OCI-LY7 (cell line): ENCODE measurements around the gene MFAP2. TPM values are rescaled to one million over a fixed set of nuclear protein-coding genes. Genes with fewer than 3 reads are reported as not detected.

Experiments
- BruUV-seq: library from RNA; stranded (reverse); fragments of 400-500 nt; replicated peaks from 2 replicates; lab custom pipeline; 2021; lab: Mats Ljungman, UMichigan
- CTCF ChIA-PET: fragments of 300-600 bp; sonication (Branson Sonifier 250); formaldehyde crosslinking; loops from one replicate; lab custom pipeline; 2022; ENCODE audit warnings: antibody characterized with exemption; ENCODE audit not compliant: unreplicated experiment; lab: Charles Lee
- POLR2A ChIA-PET: fragments of 300-600 bp; sonication (Branson Sonifier 250); formaldehyde crosslinking; loops from one replicate; lab custom pipeline; 2022; ENCODE audit warnings: antibody characterized with exemption; lab: Charles Lee
- DNase-seq: peaks from one replicate; pipeline ENCODE4 v3.0.0-alpha.2; 2015; ENCODE audit warnings: low spot score
- H2AFZ ChIP-seq: fragments of 200-600 bp; sonication (generic), shearing (Covaris generic); 2 replicates; pipeline ENCODE4 v1.6.1; 2014; ENCODE audit warnings: mild to moderate bottlenecking, antibody characterized with exemption, low read length, moderate library complexity
- H3K27ac ChIP-seq: fragments of 200-600 bp; sonication (generic); 2 replicates; pipeline ENCODE4 v1.5.1; 2014; ENCODE audit warnings: mixed run types, low read depth, mild to moderate bottlenecking, moderate library complexity, low read length, inconsistent platforms; ENCODE audit not compliant: poor library complexity, severe bottlenecking
- H3K36me3 ChIP-seq: fragments of 200-600 bp; sonication (generic); 2 replicates; pipeline ENCODE4 v1.6.1; 2014; ENCODE audit warnings: mild to moderate bottlenecking, antibody characterized with exemption, low read length, moderate library complexity, mixed read lengths; ENCODE audit not compliant: insufficient read depth
- H3K4me1 ChIP-seq: fragments of 200-600 bp; sonication (generic); 2 replicates; pipeline ENCODE4 v1.5.1; 2014; ENCODE audit warnings: mild to moderate bottlenecking, low read length; ENCODE audit not compliant: insufficient read depth, poor library complexity, severe bottlenecking
- H3K4me2 ChIP-seq: fragments of 200-600 bp; sonication (generic); 2 replicates; pipeline ENCODE4 v1.6.1; 2014; ENCODE audit warnings: mild to moderate bottlenecking, low read length
- H3K4me3 ChIP-seq: fragments of 200-600 bp; sonication (generic); 2 replicates; pipeline ENCODE4 v1.5.1; 2014; ENCODE audit warnings: mild to moderate bottlenecking, low read depth, low read length; ENCODE audit not compliant: poor library complexity, severe bottlenecking
- H3K79me2 ChIP-seq: fragments of 200-600 bp; sonication (generic); 2 replicates; pipeline ENCODE4 v1.6.1; 2016; ENCODE audit warnings: low read depth, mild to moderate bottlenecking, low read length, moderate library complexity, mixed read lengths; ENCODE audit not compliant: insufficient read depth
- H3K9me2 ChIP-seq: fragments of 200-600 bp; sonication (generic); 2 replicates; pipeline ENCODE4 v1.6.1; 2016; ENCODE audit warnings: mild to moderate bottlenecking, low read length, mixed read lengths; ENCODE audit not compliant: insufficient read depth
- H3K9me3 ChIP-seq: fragments of 200-600 bp; sonication (generic); 2 replicates; pipeline ENCODE4 v1.6.1; 2014; ENCODE audit warnings: mild to moderate bottlenecking, mixed run types, low read length, mixed read lengths
- H4K20me1 ChIP-seq: fragments of 200-600 bp; sonication (generic); 2 replicates; pipeline ENCODE4 v1.6.1; 2014; ENCODE audit warnings: mild to moderate bottlenecking, antibody characterized with exemption, low read length, moderate library complexity, mixed read lengths; ENCODE audit not compliant: insufficient read depth
- EZH2phosphoT487 ChIP-seq: fragments of 200-600 bp; sonication (generic); IDR thresholded peaks from 2 replicates; pipeline ENCODE4 v1.6.1; 2018; ENCODE audit warnings: low read depth, borderline replicate concordance, mild to moderate bottlenecking, mixed run types, antibody characterized with exemption, low read length, moderate library complexity, mixed read lengths
- intact Hi-C: fragments of 100-400 bp; cut with micrococcal nuclease; formaldehyde crosslinking; loops from one replicate; pipeline ENCODE4 v1.10.0; 2022; ENCODE audit not compliant: unreplicated experiment
- total RNA-seq, 2 experiments: library from RNA; depleted of rRNA in 1 of 2; stranded (reverse); fragments of >200 nt in 1 of 2; shearing (Covaris generic) in 1 of 2; gene quantifications; 2 replicates each; pipeline ENCODE4 v1.2.3, GENCODE V29; 2014 to 2022
- TF ChIP-seq, protein P1 (sequence below): fragments of 200-600 bp; sonication (generic); conservative IDR thresholded peaks from 2 replicates; pipeline ENCODE4 v1.5.1; 2014; ENCODE audit warnings: mild to moderate bottlenecking, antibody characterized with exemption, low read length, moderate library complexity, mixed read lengths

Gene MFAP2
- total RNA-seq, 2 experiments from 2014 or later = not detected

DNA sequence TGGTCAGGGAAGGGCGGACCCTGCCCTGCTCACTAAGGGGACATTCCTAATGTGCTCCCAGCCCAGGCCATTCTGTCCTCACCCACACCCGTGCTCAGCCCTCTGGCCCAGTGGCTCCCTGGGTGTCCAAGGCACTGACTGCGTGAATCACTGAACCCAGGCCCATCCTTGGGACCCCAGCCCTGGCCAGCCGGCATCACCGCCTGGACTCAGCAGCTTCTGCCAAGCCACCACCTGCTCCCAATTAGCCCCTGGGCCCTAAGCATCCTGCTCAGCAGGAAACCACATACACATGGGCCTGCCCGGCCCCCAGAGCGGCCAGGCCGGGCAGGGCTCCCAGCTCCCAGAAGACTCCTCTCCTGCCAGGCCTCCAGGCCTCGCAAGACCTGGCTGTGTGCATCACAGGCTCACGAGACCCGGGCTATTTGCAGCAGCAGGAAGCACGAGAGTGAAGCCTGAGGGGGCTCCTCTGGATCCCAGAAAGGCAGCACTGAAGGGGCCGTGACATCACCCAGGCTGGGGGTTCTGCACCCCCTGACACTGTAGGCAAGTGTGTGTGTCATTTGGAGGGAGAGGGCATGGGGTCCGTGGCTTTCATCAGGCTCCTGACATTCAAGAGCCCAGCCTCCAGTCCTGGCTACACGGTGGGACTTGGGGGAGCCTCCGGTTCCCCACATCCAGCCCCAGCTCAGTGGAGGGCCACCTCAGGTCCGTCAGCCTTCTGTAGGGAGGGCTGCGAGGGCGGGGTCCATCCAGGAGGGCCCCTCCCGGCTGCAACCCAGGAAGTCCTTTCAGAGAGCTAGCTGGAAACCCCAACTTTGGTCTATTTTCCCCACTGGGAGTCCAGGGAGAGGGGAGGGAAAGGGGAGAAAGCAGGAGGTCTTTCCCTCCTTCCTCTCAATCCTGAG, 1.6 kb downstream of the MFAP2 start:
- DNase-seq = no peak
- Histone ChIP-seq H3K4me3 (no peak overlapping the region), H2AFZ (no peak overlapping the region), H3K4me2 (no peak overlapping the region), H3K4me1 (no peaks in the 10 kb centered on the region), H3K36me3 (no peaks in the 10 kb centered on the region), H3K9me3 (no peaks in the 10 kb centered on the region), H3K79me2 (no peaks in the 10 kb centered on the region), H3K9me2 (no peaks in the 10 kb centered on the region), H4K20me1 (no peaks in the 10 kb centered on the region), H3K27ac (no peak overlapping the region)
- ChIA-PET CTCF (no interaction called here), POLR2A (interaction anchor here (0.5 kb wide), 1 partner anchor 248 kb away, joined by 5 read pairs; no protein-coding TSS in a partner anchor)
- intact Hi-C loops = no loop called here
- TF ChIP-seq, protein P1, sequence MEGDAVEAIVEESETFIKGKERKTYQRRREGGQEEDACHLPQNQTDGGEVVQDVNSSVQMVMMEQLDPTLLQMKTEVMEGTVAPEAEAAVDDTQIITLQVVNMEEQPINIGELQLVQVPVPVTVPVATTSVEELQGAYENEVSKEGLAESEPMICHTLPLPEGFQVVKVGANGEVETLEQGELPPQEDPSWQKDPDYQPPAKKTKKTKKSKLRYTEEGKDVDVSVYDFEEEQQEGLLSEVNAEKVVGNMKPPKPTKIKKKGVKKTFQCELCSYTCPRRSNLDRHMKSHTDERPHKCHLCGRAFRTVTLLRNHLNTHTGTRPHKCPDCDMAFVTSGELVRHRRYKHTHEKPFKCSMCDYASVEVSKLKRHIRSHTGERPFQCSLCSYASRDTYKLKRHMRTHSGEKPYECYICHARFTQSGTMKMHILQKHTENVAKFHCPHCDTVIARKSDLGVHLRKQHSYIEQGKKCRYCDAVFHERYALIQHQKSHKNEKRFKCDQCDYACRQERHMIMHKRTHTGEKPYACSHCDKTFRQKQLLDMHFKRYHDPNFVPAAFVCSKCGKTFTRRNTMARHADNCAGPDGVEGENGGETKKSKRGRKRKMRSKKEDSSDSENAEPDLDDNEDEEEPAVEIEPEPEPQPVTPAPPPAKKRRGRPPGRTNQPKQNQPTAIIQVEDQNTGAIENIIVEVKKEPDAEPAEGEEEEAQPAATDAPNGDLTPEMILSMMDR = no peak
- TF ChIP-seq EZH2phosphoT487 = no peak
- BruUV-seq = no TSS peak

DNA sequence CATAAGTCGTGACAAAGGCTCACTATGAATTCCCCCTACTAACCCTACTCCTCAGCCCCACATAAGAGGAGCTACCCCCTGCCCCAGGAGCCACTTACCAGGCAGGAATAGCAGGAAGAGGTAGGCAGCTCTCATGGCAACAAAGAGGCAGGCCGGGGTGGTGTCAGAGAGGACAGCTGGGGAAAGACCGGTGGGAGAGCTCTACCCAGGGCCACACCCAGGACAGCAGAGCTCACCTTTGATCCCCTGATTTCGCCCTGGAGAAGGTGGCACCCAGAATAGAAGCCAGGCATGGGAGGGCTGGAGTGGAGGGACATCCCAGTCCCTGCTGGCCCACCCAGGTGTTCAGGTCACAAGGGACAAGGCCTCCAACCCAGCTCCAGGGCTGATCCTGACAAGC, 2.3 kb downstream of the MFAP2 start:
- POLR2A ChIA-PET = interaction anchor here (0.5 kb wide), 1 partner anchor 15 kb away, joined by 4 read pairs; no protein-coding TSS in a partner anchor

More for the DNA sequence above, 2.3 kb downstream of the MFAP2 start:
- Histone ChIP-seq H3K4me3 (no peak overlapping the region), H3K79me2 (no peaks in the 10 kb centered on the region), H3K4me2 (no peak overlapping the region), H4K20me1 (no peaks in the 10 kb centered on the region), H3K9me2 (no peaks in the 10 kb centered on the region), H3K27ac (no peak overlapping the region), H3K9me3 (no peaks in the 10 kb centered on the region), H3K4me1 (no peaks in the 10 kb centered on the region), H2AFZ (no peak overlapping the region), H3K36me3 (no peaks in the 10 kb centered on the region)
- TF ChIP-seq, protein P1 = no peak
- TF ChIP-seq EZH2phosphoT487 = no peak
- intact Hi-C loops = no loop called here
- CTCF ChIA-PET = no interaction called here
- no peak for DNase-seq
- no TSS peak for BruUV-seq
